Neural progenitor cell (in vitro differentiated cells): ENCODE data around the gene NUDT3. TPM values are rescaled to one million over a fixed set of nuclear protein-coding genes. Genes with fewer than 3 reads are reported as not detected.

Experiments
- DNase-seq: peaks from one replicate; pipeline ENCODE4 v3.0.0-alpha.2; 2016; ENCODE audit warnings: low spot score
- H2AFZ ChIP-seq: fragments of 200-600 bp; sonication (generic); replicated peaks from 2 replicates; pipeline ENCODE4 v1.6.1; 2016; ENCODE audit warnings: antibody characterized with exemption
- H3F3A ChIP-seq: fragments of 200-600 bp; sonication (generic); 2 replicates; pipeline ENCODE4 v1.6.1; 2016; ENCODE audit warnings: antibody characterized with exemption, low read depth
- H3K27ac ChIP-seq: fragments of 200-600 bp; sonication (generic); 2 replicates; pipeline ENCODE4 v1.5.1; 2016; ENCODE audit warnings: mild to moderate bottlenecking
- H3K27me3 ChIP-seq: fragments of 200-600 bp; sonication (generic); 2 replicates; pipeline ENCODE4 v1.6.1; 2016; ENCODE audit warnings: mild to moderate bottlenecking, moderate library complexity
- H3K36me3 ChIP-seq: fragments of 200-600 bp; sonication (generic); 2 replicates; pipeline ENCODE4 v1.5.1; 2016
- H3K4me1 ChIP-seq: fragments of 200-600 bp; sonication (generic); 2 replicates; pipeline ENCODE4 v1.6.1; 2016; ENCODE audit warnings: mixed run types
- H3K4me2 ChIP-seq: fragments of 200-600 bp; sonication (generic); 2 replicates; pipeline ENCODE4 v1.6.1; 2016
- H3K4me3 ChIP-seq: fragments of 200-600 bp; sonication (generic); 2 replicates; pipeline ENCODE4 v1.5.1; 2016
- H3K79me2 ChIP-seq: fragments of 200-600 bp; sonication (generic); 2 replicates; pipeline ENCODE4 v1.6.1; 2016; ENCODE audit warnings: low read depth
- H3K9ac ChIP-seq: fragments of 200-600 bp; sonication (generic); 2 replicates; pipeline ENCODE4 v1.6.1; 2016
- H3K9me3 ChIP-seq: fragments of 200-600 bp; sonication (generic); 2 replicates; pipeline ENCODE4 v1.5.1; 2016; ENCODE audit warnings: low read depth
- H4K20me1 ChIP-seq: fragments of 200-600 bp; sonication (generic); 2 replicates; pipeline ENCODE4 v1.6.1; 2016; ENCODE audit warnings: low read depth
- H3K27ac Mint-ChIP-seq: 3 replicates; pipeline ENCODE4 v1.8.0; 2021; ENCODE audit warnings: mixed read lengths
- H3K27me3 Mint-ChIP-seq: 2 replicates; pipeline ENCODE4 v1.8.0; 2022; ENCODE audit warnings: low read depth, mild to moderate bottlenecking, inconsistent platforms, moderate library complexity, mixed read lengths; ENCODE audit not compliant: insufficient read depth
- H3K36me3 Mint-ChIP-seq: 3 replicates; pipeline ENCODE4 v1.8.0; 2021; ENCODE audit warnings: mixed read lengths
- H3K4me1 Mint-ChIP-seq: 3 replicates; pipeline ENCODE4 v1.8.0; 2021; ENCODE audit warnings: mixed read lengths
- H3K4me3 Mint-ChIP-seq: 3 replicates; pipeline ENCODE4 v1.8.0; 2021; ENCODE audit warnings: mild to moderate bottlenecking, moderate library complexity, mixed read lengths
- H3K9me3 Mint-ChIP-seq: 3 replicates; pipeline ENCODE4 v1.8.0; 2020; ENCODE audit warnings: mixed read lengths
- EZH2 ChIP-seq: fragments of 200-600 bp; sonication (generic); IDR thresholded peaks from 2 replicates; pipeline ENCODE4 v1.6.1; 2017; ENCODE audit warnings: antibody characterized with exemption, mild to moderate bottlenecking, moderate library complexity
- EZH2phosphoT487 ChIP-seq: fragments of 200-600 bp; sonication (generic); IDR thresholded peaks from 2 replicates; pipeline ENCODE4 v1.6.1; 2017; ENCODE audit warnings: antibody characterized with exemption
- total RNA-seq: library from RNA; depleted of rRNA; stranded (reverse); fragments of >200 nt; gene quantifications from 2 replicates; pipeline ENCODE4 v1.2.3, GENCODE V29; 2015; ENCODE audit warnings: low replicate concordance
- TF ChIP-seq, protein P1 (sequence below): fragments of 200-600 bp; sonication (generic); IDR thresholded peaks from 2 replicates; pipeline ENCODE4 v1.5.1; 2017; ENCODE audit warnings: antibody characterized with exemption, mild to moderate bottlenecking

The NUDT3 gene
- total RNA-seq, 1 donor from 2014 or later, result 35.7 TPM

DNA sequence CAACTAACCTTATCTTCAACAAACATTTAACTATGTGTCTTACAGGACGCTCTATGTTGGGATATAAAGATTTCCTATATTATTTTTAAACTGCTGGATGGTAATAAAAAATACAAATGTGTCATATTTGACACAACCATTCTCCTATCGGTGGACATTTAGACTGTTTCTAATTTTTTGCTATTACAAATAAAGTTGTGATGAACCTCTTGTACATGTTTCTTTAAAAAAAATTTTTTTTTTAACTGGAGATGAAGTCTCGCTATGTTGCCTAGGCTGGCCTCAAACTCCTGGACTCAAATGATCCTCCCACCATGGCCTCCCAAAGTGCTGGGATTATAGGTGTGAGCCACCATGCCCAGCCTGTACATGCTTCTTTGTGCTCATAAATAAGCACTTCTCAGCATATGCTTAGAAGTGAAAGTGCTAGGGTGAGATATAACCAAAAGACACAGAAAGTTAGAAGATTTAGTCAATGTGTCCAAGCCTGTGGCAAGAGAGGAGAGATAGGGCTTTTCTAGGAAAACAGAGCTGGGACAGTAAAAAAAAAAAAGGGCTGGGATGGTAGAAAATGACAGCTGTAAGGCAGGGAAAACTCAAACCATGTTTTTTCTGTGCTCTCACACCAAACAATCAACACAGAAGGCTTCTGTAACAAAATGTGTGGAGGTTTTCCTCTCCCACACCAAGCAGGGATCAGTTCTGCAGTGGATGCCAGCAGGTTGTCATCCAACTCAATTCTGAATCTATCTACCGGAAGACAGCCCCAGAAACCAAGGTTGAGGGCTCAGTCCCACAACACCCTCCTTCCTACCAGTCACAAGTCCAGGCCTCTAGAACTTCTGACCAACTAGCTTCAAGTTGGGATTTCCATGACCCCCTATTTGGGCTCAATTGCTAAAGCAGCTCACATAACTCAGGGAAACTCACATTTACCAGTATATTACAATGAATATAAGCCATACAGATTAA lies 73.7 kb downstream of the NUDT3 start:
- Histone ChIP-seq H3K4me2 (no peak overlapping the region), H4K20me1 (peaks cover 21% of the 10 kb centered on the region), H3K36me3 (no peaks in the 10 kb centered on the region), H2AFZ (no peak overlapping the region), H3K4me3 (no peak overlapping the region), H3K9me3 (no peaks in the 10 kb centered on the region), H3K79me2 (peaks cover 35% of the 10 kb centered on the region), H3K9ac (no peak overlapping the region), H3K27me3 (no peaks in the 10 kb centered on the region), H3F3A (no peaks in the 10 kb centered on the region), H3K4me1 (peaks cover 18% of the 10 kb centered on the region), H3K27ac (no peak overlapping the region)
- TF ChIP-seq EZH2phosphoT487, result no peak
- no peak for TF ChIP-seq EZH2
- TF ChIP-seq, protein P1, sequence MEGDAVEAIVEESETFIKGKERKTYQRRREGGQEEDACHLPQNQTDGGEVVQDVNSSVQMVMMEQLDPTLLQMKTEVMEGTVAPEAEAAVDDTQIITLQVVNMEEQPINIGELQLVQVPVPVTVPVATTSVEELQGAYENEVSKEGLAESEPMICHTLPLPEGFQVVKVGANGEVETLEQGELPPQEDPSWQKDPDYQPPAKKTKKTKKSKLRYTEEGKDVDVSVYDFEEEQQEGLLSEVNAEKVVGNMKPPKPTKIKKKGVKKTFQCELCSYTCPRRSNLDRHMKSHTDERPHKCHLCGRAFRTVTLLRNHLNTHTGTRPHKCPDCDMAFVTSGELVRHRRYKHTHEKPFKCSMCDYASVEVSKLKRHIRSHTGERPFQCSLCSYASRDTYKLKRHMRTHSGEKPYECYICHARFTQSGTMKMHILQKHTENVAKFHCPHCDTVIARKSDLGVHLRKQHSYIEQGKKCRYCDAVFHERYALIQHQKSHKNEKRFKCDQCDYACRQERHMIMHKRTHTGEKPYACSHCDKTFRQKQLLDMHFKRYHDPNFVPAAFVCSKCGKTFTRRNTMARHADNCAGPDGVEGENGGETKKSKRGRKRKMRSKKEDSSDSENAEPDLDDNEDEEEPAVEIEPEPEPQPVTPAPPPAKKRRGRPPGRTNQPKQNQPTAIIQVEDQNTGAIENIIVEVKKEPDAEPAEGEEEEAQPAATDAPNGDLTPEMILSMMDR, result no peak
- Mint-ChIP-seq H3K36me3 (peaks cover 13% of the 10 kb centered on the region), H3K27ac (no peak overlapping the region), H3K27me3 (peaks cover 2% of the 10 kb centered on the region), H3K4me1 (peaks cover 10% of the 10 kb centered on the region), H3K9me3 (no peaks in the 10 kb centered on the region), H3K4me3 (no peak overlapping the region)
- no peak for DNase-seq

GRCh38 chr6:34317882-34318498 lies 74.5 kb downstream of the NUDT3 start:
- H3K4me1 Mint-ChIP-seq, result peaks cover 10% of the 10 kb centered on the region
- H2AFZ ChIP-seq, result no peak overlapping the region
- no peaks in the 10 kb centered on the region for H3K27me3 ChIP-seq
- H3K27ac ChIP-seq, result no peak overlapping the region
- peaks cover 21% of the 10 kb centered on the region for H4K20me1 ChIP-seq
- TF ChIP-seq EZH2 (no peak), EZH2phosphoT487 (no peak)
- TF ChIP-seq, protein P1, result no peak
- H3K4me2 ChIP-seq, result no peak overlapping the region
- H3K9ac ChIP-seq, result no peak overlapping the region
- no peak overlapping the region for H3K27ac Mint-ChIP-seq
- H3F3A ChIP-seq, result no peaks in the 10 kb centered on the region
- no peaks in the 10 kb centered on the region for H3K36me3 ChIP-seq
- H3K4me3 Mint-ChIP-seq, result no peak overlapping the region
- no peaks in the 10 kb centered on the region for H3K9me3 ChIP-seq
- H3K4me3 ChIP-seq, result no peak overlapping the region
- H3K79me2 ChIP-seq, result peaks cover 27% of the 10 kb centered on the region
- H3K4me1 ChIP-seq, result peaks cover 18% of the 10 kb centered on the region
- no peak for DNase-seq
- peaks cover 13% of the 10 kb centered on the region for H3K36me3 Mint-ChIP-seq
- no peaks in the 10 kb centered on the region for H3K9me3 Mint-ChIP-seq
- peaks cover 2% of the 10 kb centered on the region for H3K27me3 Mint-ChIP-seq

DNA sequence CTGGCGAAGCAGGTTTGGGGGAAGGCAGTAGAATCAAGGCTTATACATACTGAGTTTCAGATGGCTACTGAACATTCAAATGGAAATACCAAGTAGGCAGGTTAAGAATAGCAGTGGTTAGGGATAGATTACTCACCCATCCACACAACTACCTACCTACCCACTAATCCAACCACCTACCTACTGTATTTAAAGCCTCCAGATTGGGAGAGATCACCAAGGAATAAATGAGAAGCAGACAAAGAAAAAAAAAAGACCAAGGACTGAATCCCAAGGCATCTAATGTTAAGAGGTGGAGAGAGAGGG lies 75.3 kb downstream of the NUDT3 start:
- H3K4me3 Mint-ChIP-seq, result no peak overlapping the region
- H3K4me1 ChIP-seq, result peaks cover 18% of the 10 kb centered on the region
- peaks cover 6% of the 10 kb centered on the region for H3K36me3 Mint-ChIP-seq
- no peak overlapping the region for H3K9ac ChIP-seq
- H3K4me2 ChIP-seq, result no peak overlapping the region
- H3K4me1 Mint-ChIP-seq, result peaks cover 10% of the 10 kb centered on the region
- H3K36me3 ChIP-seq, result no peaks in the 10 kb centered on the region
- TF ChIP-seq, protein P1, result no peak
- TF ChIP-seq EZH2phosphoT487, result no peak
- no peak for TF ChIP-seq EZH2
- H3K27me3 ChIP-seq, result no peaks in the 10 kb centered on the region
- peaks cover 21% of the 10 kb centered on the region for H4K20me1 ChIP-seq
- no peak overlapping the region for H2AFZ ChIP-seq
- peaks cover 2% of the 10 kb centered on the region for H3K27me3 Mint-ChIP-seq
- H3K9me3 Mint-ChIP-seq, result no peaks in the 10 kb centered on the region
- no peak for DNase-seq
- no peak overlapping the region for H3K27ac ChIP-seq
- peaks cover 20% of the 10 kb centered on the region for H3K79me2 ChIP-seq
- no peak overlapping the region for H3K4me3 ChIP-seq
- H3K27ac Mint-ChIP-seq, result no peak overlapping the region
- no peaks in the 10 kb centered on the region for H3F3A ChIP-seq
- H3K9me3 ChIP-seq, result no peaks in the 10 kb centered on the region
